ENCODE measurements around the gene VCL. TPM values are rescaled to one million over a fixed set of nuclear protein-coding genes. Genes with fewer than 3 reads are reported as not detected.

The VCL gene
- total and polyA plus RNA-seq, 7 donors = 6.2 to 451 (median 179) TPM

DNA sequence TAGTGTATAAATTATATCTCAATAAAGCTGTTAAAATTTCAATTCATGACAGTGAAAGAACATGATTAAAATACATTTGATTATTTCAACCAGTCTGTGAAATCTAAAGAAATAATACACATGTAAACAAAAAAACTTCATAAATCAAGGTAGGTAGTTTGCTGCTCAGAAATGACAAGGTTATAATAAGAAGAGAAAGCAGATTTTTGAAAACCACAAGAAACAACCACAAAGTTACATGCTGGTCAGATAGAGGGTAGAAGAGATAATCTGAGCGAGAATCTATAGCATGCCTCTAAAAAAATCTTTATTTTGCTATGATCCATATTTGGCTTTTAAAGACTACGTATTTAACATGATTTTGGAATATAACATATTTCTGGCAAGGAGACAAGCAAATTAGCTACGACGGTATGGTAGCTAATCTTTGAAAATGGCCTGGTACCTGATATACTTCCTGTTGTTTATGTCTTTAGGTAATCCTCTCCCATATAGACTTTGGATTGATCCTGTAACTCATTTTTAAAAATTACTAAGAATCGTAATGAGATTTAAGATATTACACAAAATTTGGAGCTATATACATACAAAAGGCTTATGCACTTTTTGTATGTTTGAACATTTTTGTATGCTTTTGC lies 23.5 kb upstream of the VCL start:
- no peak for TF ChIP-seq POLR2A (IDR thresholded peaks at IDR 0.05)
- H3K4me1 ChIP-seq = peaks cover 0 to 9% (median 3%) of the 10 kb centered on the region in 4 donors
- intact Hi-C loops (cut with DNase I) = no loop called here
- no peak overlapping the region for H3K27ac ChIP-seq
- H3K4me3 ChIP-seq = no peak overlapping the region
- no peaks in the 10 kb centered on the region for H3K27me3 ChIP-seq
- WGBS, 2 donors = 64 to 79% methylated on average over 5 of the region's 5 CpGs
- H3K36me3 ChIP-seq = no peaks in the 10 kb centered on the region
- DNase-seq = no peak
- H3K9me3 ChIP-seq = no peaks in the 10 kb centered on the region

- 86 to 89% methylated on average over 4 of the region's 4 CpGs for WGBS, 2 donors
- no peak overlapping the region for H3K4me3 ChIP-seq
These were observed 22.5 kb upstream of the VCL start for GRCh38 chr10:73975388-73975787.

GRCh38 chr10:73979141-73979808 lies 18.6 kb upstream of the VCL start:
- intact Hi-C loops (cut with DNase I) = no loop called here
- TF ChIP-seq POLR2A (IDR thresholded peaks at IDR 0.05) = no peak
- TF ChIP-seq POLR2AphosphoS5 (IDR thresholded peaks at IDR 0.05) = no peak
- no peak for TF ChIP-seq EP300 (IDR thresholded peaks at IDR 0.05)
- TF ChIP-seq, protein P1, sequence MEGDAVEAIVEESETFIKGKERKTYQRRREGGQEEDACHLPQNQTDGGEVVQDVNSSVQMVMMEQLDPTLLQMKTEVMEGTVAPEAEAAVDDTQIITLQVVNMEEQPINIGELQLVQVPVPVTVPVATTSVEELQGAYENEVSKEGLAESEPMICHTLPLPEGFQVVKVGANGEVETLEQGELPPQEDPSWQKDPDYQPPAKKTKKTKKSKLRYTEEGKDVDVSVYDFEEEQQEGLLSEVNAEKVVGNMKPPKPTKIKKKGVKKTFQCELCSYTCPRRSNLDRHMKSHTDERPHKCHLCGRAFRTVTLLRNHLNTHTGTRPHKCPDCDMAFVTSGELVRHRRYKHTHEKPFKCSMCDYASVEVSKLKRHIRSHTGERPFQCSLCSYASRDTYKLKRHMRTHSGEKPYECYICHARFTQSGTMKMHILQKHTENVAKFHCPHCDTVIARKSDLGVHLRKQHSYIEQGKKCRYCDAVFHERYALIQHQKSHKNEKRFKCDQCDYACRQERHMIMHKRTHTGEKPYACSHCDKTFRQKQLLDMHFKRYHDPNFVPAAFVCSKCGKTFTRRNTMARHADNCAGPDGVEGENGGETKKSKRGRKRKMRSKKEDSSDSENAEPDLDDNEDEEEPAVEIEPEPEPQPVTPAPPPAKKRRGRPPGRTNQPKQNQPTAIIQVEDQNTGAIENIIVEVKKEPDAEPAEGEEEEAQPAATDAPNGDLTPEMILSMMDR (IDR thresholded peaks at IDR 0.05) = no peak
- no peak for DNase-seq
- 72 to 83% methylated on average over 4 of the region's 4 CpGs for WGBS, 2 donors
- no peak overlapping the region for H3K4me3 ChIP-seq
- peaks cover 0 to 6% (median 0%) of the 10 kb centered on the region in 4 donors for H3K4me1 ChIP-seq
- H3K27me3 ChIP-seq = no peaks in the 10 kb centered on the region
- H3K27ac ChIP-seq = no peak overlapping the region
- no peaks in the 10 kb centered on the region for H3K9me3 ChIP-seq
- H3K36me3 ChIP-seq = no peaks in the 10 kb centered on the region

More at GRCh38 chr10:73975388-73975787, 22.5 kb upstream of the VCL start:
- Histone ChIP-seq H3K27ac (no peak overlapping the region), H3K4me1 (peaks cover 0 to 6% (median 0%) of the 10 kb centered on the region in 4 donors), H3K9me3 (no peaks in the 10 kb centered on the region), H3K27me3 (no peaks in the 10 kb centered on the region), H3K36me3 (no peaks in the 10 kb centered on the region)
- TF ChIP-seq, protein P1 (IDR thresholded peaks at IDR 0.05) = no peak
- TF ChIP-seq POLR2AphosphoS5 (IDR thresholded peaks at IDR 0.05) (no peak), POLR2A (IDR thresholded peaks at IDR 0.05) (no peak), EP300 (IDR thresholded peaks at IDR 0.05) (no peak)
- DNase-seq = no peak
- intact Hi-C loops (cut with DNase I) = no loop called here

DNA sequence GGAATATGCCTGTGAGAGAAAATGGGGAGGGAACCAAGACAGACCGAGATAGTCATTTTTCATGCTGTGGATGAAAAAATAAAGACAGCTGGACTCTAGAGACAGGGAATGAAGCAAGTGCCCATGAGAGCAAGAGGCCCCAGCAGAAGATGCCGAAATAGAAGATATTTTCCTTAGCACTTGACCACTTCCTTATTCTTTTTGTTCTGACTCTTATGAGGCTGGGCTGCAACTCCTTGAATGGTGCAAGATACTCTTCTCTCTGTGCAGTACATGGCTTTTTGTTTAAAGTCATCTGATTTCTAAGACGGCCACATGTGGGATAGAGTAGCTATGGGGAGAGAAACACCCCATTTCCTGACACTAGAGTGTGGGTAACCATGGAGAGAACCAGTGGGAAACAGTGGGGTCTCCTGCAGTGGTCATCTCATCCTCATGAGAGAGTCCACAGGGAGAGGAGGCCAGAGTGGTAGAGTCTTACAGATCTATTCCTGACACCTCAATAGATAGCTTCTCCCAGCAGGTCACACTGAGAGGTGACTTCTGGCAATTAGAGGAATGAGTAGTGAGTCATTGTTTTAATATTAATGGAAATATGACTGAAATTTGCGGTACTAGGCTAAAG lies 18.0 kb upstream of the VCL start:
- no peaks in the 10 kb centered on the region for H3K27me3 ChIP-seq
- no peaks in the 10 kb centered on the region for H3K9me3 ChIP-seq
- no peaks in the 10 kb centered on the region for H3K36me3 ChIP-seq
- WGBS, 2 donors = 74 to 86% methylated on average over 4 of the region's 4 CpGs
- H3K4me1 ChIP-seq = peaks cover 0 to 6% (median 0%) of the 10 kb centered on the region in 4 donors
- H3K4me3 ChIP-seq = no peak overlapping the region
- no peak overlapping the region for H3K27ac ChIP-seq
- TF ChIP-seq, protein P1 (IDR thresholded peaks at IDR 0.05) = no peak
- TF ChIP-seq POLR2A (IDR thresholded peaks at IDR 0.05) (no peak), EP300 (IDR thresholded peaks at IDR 0.05) (no peak), POLR2AphosphoS5 (IDR thresholded peaks at IDR 0.05) (no peak)
- DNase-seq = no peak
- intact Hi-C loops (cut with DNase I) = no loop called here

DNA sequence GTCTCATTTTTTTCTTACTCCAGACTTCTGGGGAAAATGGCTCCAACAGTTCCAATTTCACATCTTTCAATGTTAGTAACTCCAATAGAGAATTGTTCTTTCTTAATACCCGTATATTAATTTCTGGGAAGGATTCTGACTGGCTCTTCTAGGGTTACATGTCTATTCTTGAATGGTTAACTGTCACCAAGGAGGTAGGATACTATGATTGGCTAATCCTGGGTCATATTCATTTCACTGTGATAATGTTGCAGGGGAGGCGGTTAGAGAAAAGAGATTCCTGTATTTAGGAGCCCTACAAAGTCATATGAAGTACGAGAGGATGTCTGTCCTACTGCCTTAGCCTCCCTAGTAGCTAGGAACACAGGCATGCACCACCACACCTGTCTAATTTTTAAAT lies 16.1 kb upstream of the VCL start:
- TF ChIP-seq, protein P1 (IDR thresholded peaks at IDR 0.05) = no peak
- no peak for TF ChIP-seq EP300 (IDR thresholded peaks at IDR 0.05)
- no peak for TF ChIP-seq POLR2AphosphoS5 (IDR thresholded peaks at IDR 0.05)
- TF ChIP-seq POLR2A (IDR thresholded peaks at IDR 0.05) = no peak
- Histone ChIP-seq H3K36me3 (no peaks in the 10 kb centered on the region), H3K4me3 (no peak overlapping the region), H3K4me1 (peaks cover 0 to 3% (median 0%) of the 10 kb centered on the region in 4 donors), H3K9me3 (no peaks in the 10 kb centered on the region), H3K27ac (no peak overlapping the region), H3K27me3 (no peaks in the 10 kb centered on the region)
- intact Hi-C loops (cut with DNase I) = no loop called here
- DNase-seq = no peak
- 92 to 93% methylated on average over 3 of the region's 3 CpGs for WGBS, 2 donors
